Measurements from ENCODE around the gene COG2.

COG2 gene

GRCh38 chr1:230682882-230683610 is 40.8 kb downstream of the COG2 start:
- TF ChIP-seq CTCF (IDR thresholded peaks at IDR 0.05) = no peak
- Histone ChIP-seq H3K9ac (no peak overlapping the region), H3K4me2 (ENCODE audit: low read length) (peak overlapping the region; percentile 20), H3K4me1 (peaks cover 45% of the 10 kb centered on the region), H3K27ac (peak overlapping the region; percentile 91), H3K4me3 (ENCODE audit: low read depth, low read length) (no peak overlapping the region), H3K27me3 (ENCODE audit: control insufficient read depth, insufficient read depth, low read length) (no peaks in the 10 kb centered on the region), H3K79me2 (peaks cover 8% of the 10 kb centered on the region), H3K36me3 (ENCODE audit: control insufficient read depth, insufficient read depth, low read length) (no peaks in the 10 kb centered on the region), H3K9me3 (ENCODE audit: control insufficient read depth, low read length) (no peaks in the 10 kb centered on the region), H2AFZ (no peak overlapping the region)

- no peaks in the 10 kb centered on the region for H3K36me3 ChIP-seq (ENCODE audit: control insufficient read depth, insufficient read depth, low read length)
- H3K27ac ChIP-seq = peak overlapping the region; percentile 91
- H3K79me2 ChIP-seq = peaks cover 8% of the 10 kb centered on the region
- H3K4me1 ChIP-seq = peaks cover 37% of the 10 kb centered on the region
- H3K4me3 ChIP-seq (ENCODE audit: low read depth, low read length) = no peak overlapping the region
- no peak overlapping the region for H3K4me2 ChIP-seq (ENCODE audit: low read length)
- H2AFZ ChIP-seq = no peak overlapping the region
- H3K27me3 ChIP-seq (ENCODE audit: control insufficient read depth, insufficient read depth, low read length) = no peaks in the 10 kb centered on the region
- TF ChIP-seq CTCF (IDR thresholded peaks at IDR 0.05) = no peak
- H3K9ac ChIP-seq = no peak overlapping the region
- H3K9me3 ChIP-seq (ENCODE audit: control insufficient read depth, low read length) = no peaks in the 10 kb centered on the region
Observed at GRCh38 chr1:230684146-230684545, 41.9 kb downstream of the COG2 start.

GRCh38 chr1:230684998-230685397 is 42.7 kb downstream of the COG2 start:
- Histone ChIP-seq H3K79me2 (peaks cover 8% of the 10 kb centered on the region), H3K27ac (peak overlapping the region; percentile 91), H3K9ac (no peak overlapping the region), H3K27me3 (ENCODE audit: control insufficient read depth, insufficient read depth, low read length) (no peaks in the 10 kb centered on the region), H3K9me3 (ENCODE audit: control insufficient read depth, low read length) (no peaks in the 10 kb centered on the region), H3K36me3 (ENCODE audit: control insufficient read depth, insufficient read depth, low read length) (no peaks in the 10 kb centered on the region), H3K4me3 (ENCODE audit: low read depth, low read length) (no peak overlapping the region), H3K4me1 (peaks cover 28% of the 10 kb centered on the region), H2AFZ (no peak overlapping the region), H3K4me2 (ENCODE audit: low read length) (no peak overlapping the region)
- no peak for TF ChIP-seq CTCF (IDR thresholded peaks at IDR 0.05)

GRCh38 chr1:230686747-230687146 is 44.5 kb downstream of the COG2 start:
- H3K9me3 ChIP-seq (ENCODE audit: control insufficient read depth, low read length) = no peaks in the 10 kb centered on the region

More at GRCh38 chr1:230686747-230687146, 44.5 kb downstream of the COG2 start:
- Histone ChIP-seq H3K4me3 (ENCODE audit: low read depth, low read length) (no peak overlapping the region), H2AFZ (no peak overlapping the region), H3K27ac (no peak overlapping the region), H3K27me3 (ENCODE audit: control insufficient read depth, insufficient read depth, low read length) (no peaks in the 10 kb centered on the region), H3K79me2 (peaks cover 8% of the 10 kb centered on the region), H3K4me1 (peaks cover 21% of the 10 kb centered on the region), H3K4me2 (ENCODE audit: low read length) (no peak overlapping the region), H3K36me3 (ENCODE audit: control insufficient read depth, insufficient read depth, low read length) (no peaks in the 10 kb centered on the region), H3K9ac (no peak overlapping the region)
- TF ChIP-seq CTCF (IDR thresholded peaks at IDR 0.05) = no peak

Measured in parathyroid adenoma (tissue), 2 donors.